NCI-H510A treated with DMSO at 0.1 percent for 48 hours (cell line): ENCODE data around the gene CTDSPL.
"Not testable (repeated sequence)": the region's sequence is repeated elsewhere in the genome, so short reads cannot be mapped to it uniquely, and the experiment has no call there.

Experiments
- DNase-seq: peaks from one replicate; lab custom pipeline; 2025; lab: John Stamatoyannopoulos, UW

Gene CTDSPL

DNA sequence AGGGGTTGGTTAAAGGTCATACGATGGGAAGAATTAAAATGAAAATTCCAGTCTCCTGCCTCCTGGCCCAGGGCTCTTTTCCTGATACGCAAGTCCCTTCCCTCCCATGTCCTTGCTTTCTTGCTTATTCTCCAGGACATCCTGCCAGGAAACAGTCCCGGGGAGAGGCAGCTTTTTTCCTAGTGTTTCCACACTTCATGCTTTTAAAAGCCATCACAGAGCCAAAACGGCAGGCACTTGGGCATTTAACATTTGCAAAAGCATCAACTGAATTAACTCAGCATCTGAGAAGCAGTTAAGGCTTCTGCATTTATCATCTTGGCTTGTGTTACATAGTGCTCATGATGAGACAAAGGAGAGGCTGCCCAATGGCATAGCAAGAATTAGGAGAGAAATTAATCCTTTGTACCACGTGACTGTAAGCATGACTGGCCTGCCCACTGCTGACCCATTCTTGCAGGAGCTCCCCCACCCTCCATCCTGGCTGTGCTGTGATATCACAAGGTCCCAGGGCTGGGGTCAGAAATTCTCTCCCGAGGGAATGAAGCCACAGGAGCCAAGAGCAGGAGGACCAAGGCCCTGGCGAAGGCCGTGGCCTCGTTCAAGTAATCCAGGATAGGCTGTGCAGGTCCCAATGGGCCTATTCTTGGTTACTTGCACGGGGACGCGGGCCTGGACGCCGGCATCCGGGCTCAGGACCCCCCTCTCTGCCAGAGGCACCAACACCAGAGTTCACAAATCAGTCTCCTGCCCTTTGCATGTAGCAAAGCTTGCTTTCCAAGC, 107.3 kb downstream of the CTDSPL start:
- DNase-seq: no peak

- no peak for DNase-seq
These were observed 108.0 kb downstream of the CTDSPL start for GRCh38 chr3:37969596-37970100.

DNA sequence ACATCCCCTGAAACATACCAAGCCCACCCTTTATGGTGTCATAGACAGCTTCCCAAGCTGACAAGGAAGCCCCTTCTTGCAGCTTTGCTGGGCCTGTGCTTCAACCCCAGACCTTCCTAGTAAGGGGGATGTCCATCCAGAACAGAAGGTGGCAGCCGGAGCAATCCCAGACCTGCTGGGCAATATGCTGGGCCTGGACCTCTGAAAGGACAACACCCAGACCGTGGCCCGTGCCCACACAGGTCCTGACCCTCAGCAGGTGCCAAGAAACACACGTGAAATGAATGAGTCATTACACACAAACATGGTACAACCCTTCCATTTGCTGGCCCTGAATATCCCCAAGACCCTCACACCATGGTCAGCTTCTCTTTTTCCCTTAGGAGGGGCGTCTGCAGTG, 109.1 kb downstream of the CTDSPL start:
- DNase-seq: no peak

DNA sequence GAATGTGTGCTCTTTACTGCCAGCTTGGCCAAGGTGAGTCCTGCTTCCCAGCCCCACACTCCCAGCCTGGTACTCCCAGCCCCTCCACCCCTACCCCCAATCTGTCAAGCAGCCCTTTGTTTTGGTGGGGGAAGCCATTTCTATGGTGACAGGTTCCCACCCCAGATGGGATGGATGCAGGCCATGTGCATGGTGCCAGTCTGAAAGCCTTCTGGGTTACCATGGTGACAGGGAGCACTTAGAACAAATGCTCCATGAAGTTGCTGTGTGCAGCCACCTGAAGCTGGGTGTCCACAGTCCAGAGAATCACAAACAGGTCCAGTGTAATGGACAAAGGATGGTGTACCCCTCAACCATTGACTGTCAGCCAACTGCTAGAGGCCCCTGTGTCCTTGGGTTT, 109.8 kb downstream of the CTDSPL start:
- DNase-seq: no peak

DNA sequence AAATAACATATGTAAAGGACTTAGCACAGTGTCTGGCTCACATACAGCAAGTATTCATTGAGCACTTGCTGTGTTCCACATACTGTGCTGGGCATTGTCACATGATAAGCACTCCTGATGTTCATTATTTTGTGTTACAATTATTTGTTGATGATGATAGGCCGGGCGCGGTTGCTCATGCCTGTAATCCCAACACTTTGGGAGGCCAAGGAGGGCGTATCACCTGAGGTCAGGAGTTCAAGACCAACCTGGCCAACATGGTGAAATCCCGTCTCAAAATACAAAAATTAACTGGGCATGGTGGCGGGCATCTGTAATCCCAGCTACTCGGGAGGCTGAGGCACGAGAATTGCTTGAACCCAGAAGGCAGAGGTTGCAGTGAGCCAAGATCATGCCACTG, 110.4 kb downstream of the CTDSPL start:
- not testable (repeated sequence) for DNase-seq

- DNase-seq: no peak
These were observed 111.8 kb downstream of the CTDSPL start for GRCh38 chr3:37973246-37974054.

GRCh38 chr3:37974121-37975083, 112.7 kb downstream of the CTDSPL start:
- peak; percentile 17 for DNase-seq

DNA sequence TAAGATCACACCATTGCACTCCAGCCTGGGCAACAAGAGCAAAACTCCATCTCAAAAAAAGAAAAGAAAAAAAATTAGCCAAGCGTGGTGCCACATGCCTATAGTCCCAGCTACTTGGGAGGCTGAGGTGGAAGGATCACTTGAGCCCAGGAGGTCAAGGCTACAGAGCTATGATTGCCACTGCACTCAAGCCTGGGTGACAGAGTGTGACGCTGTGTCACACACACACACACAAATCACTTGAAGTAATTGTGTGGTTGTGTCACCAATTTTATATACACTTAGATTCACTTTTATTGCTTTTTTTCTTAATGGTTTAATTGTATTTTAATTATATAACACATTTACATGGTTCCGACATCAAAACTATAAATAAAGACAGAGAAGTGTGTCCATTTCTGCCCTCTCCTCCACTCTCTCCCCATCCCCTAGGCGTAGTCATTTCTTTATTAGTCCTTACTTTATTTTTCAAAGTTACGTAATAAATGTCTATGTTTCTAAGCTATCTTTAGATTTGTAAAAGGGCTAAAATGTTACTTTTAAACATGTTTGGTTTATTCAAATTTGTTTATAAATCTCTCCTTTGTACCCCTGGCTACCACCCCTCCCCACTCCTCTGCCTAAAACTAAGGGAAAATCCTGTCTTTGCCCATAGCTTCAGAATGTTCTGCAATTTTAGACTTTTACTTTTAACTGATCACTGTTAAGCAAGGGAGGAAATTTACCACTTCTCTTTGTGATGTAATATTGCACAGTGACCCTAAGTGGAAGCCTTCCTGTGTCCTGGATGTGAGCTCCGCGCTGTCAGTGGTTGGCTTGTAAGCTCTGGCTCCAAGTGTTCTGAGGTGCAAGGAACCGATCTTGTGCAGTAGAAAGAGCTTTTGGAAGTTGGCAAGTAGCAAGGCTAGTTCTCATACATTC, 118.1 kb downstream of the CTDSPL start:
- no peak for DNase-seq

- no peak for DNase-seq
These were observed 119.0 kb downstream of the CTDSPL start for GRCh38 chr3:37980462-37981347.

DNA sequence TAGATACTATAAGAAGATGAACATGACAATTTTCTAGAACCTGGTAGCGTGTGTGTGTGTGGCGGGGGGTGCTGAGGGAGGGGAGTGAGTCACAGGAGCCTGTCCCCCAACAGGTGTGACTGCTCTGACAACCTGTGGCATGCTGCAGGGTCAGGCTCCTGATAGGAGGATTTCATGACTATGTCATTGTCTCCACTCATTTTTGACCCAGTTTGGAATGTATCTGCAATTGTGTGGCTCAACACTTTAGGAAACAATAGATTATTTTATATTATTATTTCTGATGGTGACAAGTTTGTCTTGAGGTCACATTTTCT, 119.6 kb downstream of the CTDSPL start:
- no peak for DNase-seq

- DNase-seq: no peak
These were observed 120.7 kb downstream of the CTDSPL start for GRCh38 chr3:37982331-37982730.

GRCh38 chr3:37984051-37984450, 122.4 kb downstream of the CTDSPL start:
- DNase-seq: no peak

GRCh38 chr3:37984596-37984995, 122.9 kb downstream of the CTDSPL start:
- DNase-seq: no peak

DNA sequence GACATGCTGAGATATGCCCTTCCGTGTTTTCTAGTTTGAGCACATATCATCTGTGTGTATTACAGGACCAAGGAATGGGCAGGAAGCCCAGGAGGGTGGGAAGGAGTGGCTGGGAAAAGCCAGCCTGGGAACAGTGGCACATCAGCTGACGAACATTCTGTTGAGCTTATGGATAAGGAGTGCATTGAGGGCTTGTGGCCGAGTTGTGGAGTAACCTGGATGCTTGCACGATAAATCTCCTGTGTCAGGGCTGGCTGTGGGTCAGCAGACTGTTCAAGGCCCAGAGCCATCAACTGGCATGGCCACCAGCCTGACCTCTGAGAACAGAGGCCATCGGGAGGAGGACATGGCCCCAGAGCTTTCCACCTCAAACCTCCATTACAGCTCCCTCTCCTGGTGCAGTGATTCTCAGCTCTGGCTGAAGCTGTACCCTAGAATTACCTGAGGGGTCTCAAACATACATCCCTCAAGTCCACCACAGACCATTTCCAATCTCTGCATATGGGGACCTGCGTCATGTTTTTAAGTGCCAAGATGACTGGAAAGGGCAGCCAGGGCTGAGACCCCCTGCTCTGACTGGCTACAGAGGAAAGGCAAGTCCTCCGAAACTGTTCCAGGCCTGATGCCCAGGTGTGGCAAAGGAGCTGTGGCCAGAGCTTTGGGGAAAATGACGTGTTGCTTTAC, 124.1 kb downstream of the CTDSPL start:
- DNase-seq: no peak

DNA sequence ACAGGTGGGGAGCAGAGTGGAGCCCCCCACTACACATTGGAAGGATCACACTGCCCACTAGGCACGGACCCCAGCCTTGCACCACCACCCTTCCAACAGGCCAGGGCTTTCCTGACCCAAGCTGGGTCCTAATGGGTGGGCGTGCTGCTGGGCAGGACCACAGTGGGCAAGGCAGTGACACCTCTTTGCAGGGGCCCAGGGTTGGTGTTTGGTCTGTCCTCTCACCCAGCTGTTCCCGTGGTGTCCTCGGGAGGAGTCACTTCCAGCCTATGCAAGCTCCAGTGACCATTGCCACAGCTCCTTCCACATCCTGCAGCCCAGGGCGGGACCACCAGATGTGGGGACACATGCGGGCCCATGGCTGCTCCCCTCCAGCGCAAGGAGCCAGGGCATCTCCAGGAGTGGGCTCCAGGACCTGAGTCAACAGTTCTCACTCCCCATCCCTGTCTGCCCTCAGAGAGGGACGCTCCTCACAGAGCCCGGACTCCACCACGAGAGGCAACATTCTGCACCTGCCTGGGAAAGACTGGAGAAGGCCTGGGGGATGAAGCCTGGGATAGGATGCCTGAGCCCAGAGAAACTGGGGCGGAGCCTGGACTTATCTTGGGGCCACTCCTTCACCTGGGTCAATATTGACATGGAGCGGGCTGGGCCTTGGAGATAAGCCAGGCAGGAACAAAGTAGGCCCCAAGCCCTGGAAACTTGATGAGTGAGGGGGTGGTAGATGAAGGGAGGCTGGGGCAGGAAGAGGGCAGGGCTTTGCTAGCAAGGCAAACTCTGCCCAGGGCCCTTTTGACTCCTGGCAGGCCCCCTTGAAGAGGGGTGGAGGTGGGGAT, 125.0 kb downstream of the CTDSPL start:
- peak; percentile 89 for DNase-seq

- no peak for DNase-seq
These were observed 125.6 kb downstream of the CTDSPL start for GRCh38 chr3:37987315-37987697.

- DNase-seq: no peak
These were observed 126.1 kb downstream of the CTDSPL start for GRCh38 chr3:37987751-37988179.

DNA sequence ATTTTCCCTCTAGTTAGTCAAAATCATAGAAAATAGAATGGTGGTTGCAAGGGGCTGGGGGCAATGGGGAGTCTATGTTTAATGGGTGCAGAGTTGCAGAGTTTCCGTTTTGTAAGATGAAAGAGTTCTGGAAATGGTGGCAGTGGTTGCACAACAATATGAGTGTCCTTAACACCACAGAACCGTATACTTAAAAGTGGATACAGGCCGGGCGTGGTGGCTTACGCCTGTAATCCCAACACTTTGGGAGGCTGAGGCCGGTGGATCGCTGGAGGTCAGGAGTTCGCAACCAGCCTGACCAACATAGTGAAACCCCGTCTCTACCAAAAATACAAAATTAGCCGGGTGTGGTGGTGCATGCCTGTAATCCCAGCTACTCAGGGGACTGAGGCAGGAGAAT, 126.7 kb downstream of the CTDSPL start:
- DNase-seq: not testable (repeated sequence)
